Hepatocyte (in vitro differentiated cells): Measurements from ENCODE around the gene RIN3. TPM values are rescaled to one million over a fixed set of nuclear protein-coding genes. Genes with fewer than 3 reads are reported as not detected.

ENCODE experiments used
- DNase-seq: peaks from one replicate; pipeline ENCODE4 v3.0.0-alpha.2; 2016; ENCODE audit warnings: low spot score
- H2AFZ ChIP-seq: fragments of 200-600 bp; sonication (generic); 2 replicates; pipeline ENCODE4 v1.6.0; 2016; ENCODE audit warnings: antibody characterized with exemption, mild to moderate bottlenecking
- H3K27ac ChIP-seq: fragments of 200-600 bp; sonication (generic); 2 replicates; pipeline ENCODE4 v1.5.1; 2016; ENCODE audit warnings: mild to moderate bottlenecking
- H3K27me3 ChIP-seq: fragments of 200-600 bp; sonication (generic); 2 replicates; pipeline ENCODE4 v1.6.1; 2016
- H3K36me3 ChIP-seq: fragments of 200-600 bp; sonication (generic); replicated peaks from 2 replicates; pipeline ENCODE4 v1.5.1; 2016; ENCODE audit warnings: low read depth; ENCODE audit not compliant: insufficient read depth
- H3K4me1 ChIP-seq: fragments of 200-600 bp; sonication (generic); 2 replicates; pipeline ENCODE4 v1.5.1; 2016; ENCODE audit warnings: mild to moderate bottlenecking, moderate library complexity; ENCODE audit not compliant: insufficient read depth
- H3K4me2 ChIP-seq: fragments of 200-600 bp; sonication (generic); 2 replicates; pipeline ENCODE4 v1.6.0; 2016
- H3K4me3 ChIP-seq: fragments of 200-600 bp; sonication (generic); 2 replicates; pipeline ENCODE4 v1.5.1; 2016; ENCODE audit warnings: mild to moderate bottlenecking
- H3K79me2 ChIP-seq: fragments of 200-600 bp; sonication (generic); 2 replicates; pipeline ENCODE4 v1.6.0; 2017; ENCODE audit warnings: mild to moderate bottlenecking
- H3K9me2 ChIP-seq: fragments of 200-600 bp; sonication (generic); replicated peaks from 2 replicates; pipeline ENCODE4 v1.6.0; 2017; ENCODE audit warnings: mild to moderate bottlenecking; ENCODE audit not compliant: insufficient read depth
- H3K9me3 ChIP-seq: fragments of 200-600 bp; sonication (generic); 2 replicates; pipeline ENCODE4 v1.5.1; 2016; ENCODE audit warnings: low read depth, mild to moderate bottlenecking
- H4K20me1 ChIP-seq: fragments of 200-600 bp; sonication (generic); 2 replicates; pipeline ENCODE4 v1.6.0; 2016; ENCODE audit warnings: mild to moderate bottlenecking; ENCODE audit not compliant: insufficient read depth, poor library complexity, severe bottlenecking
- CTCF ChIP-seq: fragments of 200-600 bp; sonication (generic); IDR thresholded peaks from 2 replicates; pipeline ENCODE4 v1.5.1; 2016; ENCODE audit warnings: antibody characterized with exemption, mild to moderate bottlenecking; ENCODE audit not compliant: poor library complexity
- EZH2 ChIP-seq: fragments of 200-600 bp; sonication (generic); IDR thresholded peaks from 2 replicates; pipeline ENCODE4 v1.6.1; 2016; ENCODE audit warnings: antibody characterized with exemption, mild to moderate bottlenecking, borderline replicate concordance
- EZH2phosphoT487 ChIP-seq: fragments of 200-600 bp; sonication (generic); IDR thresholded peaks from one replicate; pipeline ENCODE4 v1.6.1; 2018; ENCODE audit warnings: antibody characterized with exemption, mild to moderate bottlenecking, low read depth, moderate library complexity; ENCODE audit not compliant: unreplicated experiment, severe bottlenecking
- WGBS: methylation state at CpG from one replicate; pipeline ENCODE4 v1.1.6; 2016; ENCODE audit warnings: low lambda C conversion rate; ENCODE audit errors: missing lambda C conversion rate; 5-methylcytosine and 5-hydroxymethylcytosine counted together
- polyA plus RNA-seq: library from polyadenylated mRNA; unstranded; fragments of >200 nt; fragmentation: Nextera tagmentation; extraction: Ambion mirVana; gene quantifications from 2 replicates; pipeline ENCODE4 v1.2.1, GENCODE V29; 2016
- total RNA-seq: library from RNA; depleted of rRNA; stranded (reverse); fragments of >200 nt; gene quantifications from 2 replicates; pipeline ENCODE4 v1.2.3, GENCODE V29; 2014

The RIN3 gene
- total and polyA plus RNA-seq, 2 experiments from 2014 or later = 4.2 to 11.8 TPM

GRCh38 chr14:92718664-92719063 is 205.1 kb downstream of the RIN3 start:
- H2AFZ ChIP-seq = no peak overlapping the region
- no peak overlapping the region for H3K27ac ChIP-seq
- H3K79me2 ChIP-seq = peaks cover 12% of the 10 kb centered on the region
- H3K27me3 ChIP-seq = no peaks in the 10 kb centered on the region
- H3K4me2 ChIP-seq = no peak overlapping the region
- H3K4me3 ChIP-seq = no peak overlapping the region
- no peak for TF ChIP-seq EZH2phosphoT487
- TF ChIP-seq CTCF = no peak
- TF ChIP-seq EZH2 = no peak
- peaks cover 5% of the 10 kb centered on the region for H3K4me1 ChIP-seq
- no peak for DNase-seq
- H4K20me1 ChIP-seq = no peaks in the 10 kb centered on the region
- 96% methylated on average over 8 of the region's 8 CpGs for WGBS
- no peaks in the 10 kb centered on the region for H3K9me2 ChIP-seq
- H3K36me3 ChIP-seq = no peaks in the 10 kb centered on the region
- H3K9me3 ChIP-seq = no peaks in the 10 kb centered on the region

GRCh38 chr14:92719421-92719820 is 205.8 kb downstream of the RIN3 start:
- H3K4me3 ChIP-seq = no peak overlapping the region
- H3K4me2 ChIP-seq = peak overlapping the region; percentile 16
- no peak for TF ChIP-seq CTCF
- TF ChIP-seq EZH2 = no peak
- no peak for TF ChIP-seq EZH2phosphoT487
- no peak for DNase-seq
- H3K9me3 ChIP-seq = no peaks in the 10 kb centered on the region
- H3K36me3 ChIP-seq = no peaks in the 10 kb centered on the region
- no peak overlapping the region for H2AFZ ChIP-seq
- H3K4me1 ChIP-seq = peaks cover 8% of the 10 kb centered on the region
- H3K27ac ChIP-seq = peak overlapping the region; percentile 61
- 62% methylated on average over 2 of the region's 2 CpGs for WGBS
- H3K9me2 ChIP-seq = no peaks in the 10 kb centered on the region
- H4K20me1 ChIP-seq = no peaks in the 10 kb centered on the region
- H3K27me3 ChIP-seq = no peaks in the 10 kb centered on the region
- H3K79me2 ChIP-seq = peaks cover 12% of the 10 kb centered on the region

GRCh38 chr14:92719890-92720323 is 206.3 kb downstream of the RIN3 start:
- TF ChIP-seq CTCF = no peak
- no peak for TF ChIP-seq EZH2
- TF ChIP-seq EZH2phosphoT487 = no peak
- DNase-seq = peak; percentile 66
- WGBS = 42% methylated on average over 5 of the region's 5 CpGs

More at GRCh38 chr14:92719890-92720323, 206.3 kb downstream of the RIN3 start:
- Histone ChIP-seq H3K4me1 (peaks cover 8% of the 10 kb centered on the region), H3K9me2 (no peaks in the 10 kb centered on the region), H3K9me3 (no peaks in the 10 kb centered on the region), H2AFZ (no peak overlapping the region), H3K4me3 (no peak overlapping the region), H3K27me3 (no peaks in the 10 kb centered on the region), H3K36me3 (no peaks in the 10 kb centered on the region), H3K79me2 (peaks cover 12% of the 10 kb centered on the region), H4K20me1 (no peaks in the 10 kb centered on the region), H3K27ac (peak overlapping the region; percentile 61), H3K4me2 (peak overlapping the region; percentile 16)
